GM21526 (cell line): ENCODE results near the gene TMEM19.

Experiments used
- ATAC-seq: cut with Tn5 transposase; IDR thresholded peaks from one replicate; pipeline ENCODE4 v1.9.1; 2021; ENCODE audit warnings: moderate library complexity; ENCODE audit not compliant: unreplicated experiment, low FRiP score

TMEM19 gene

DNA sequence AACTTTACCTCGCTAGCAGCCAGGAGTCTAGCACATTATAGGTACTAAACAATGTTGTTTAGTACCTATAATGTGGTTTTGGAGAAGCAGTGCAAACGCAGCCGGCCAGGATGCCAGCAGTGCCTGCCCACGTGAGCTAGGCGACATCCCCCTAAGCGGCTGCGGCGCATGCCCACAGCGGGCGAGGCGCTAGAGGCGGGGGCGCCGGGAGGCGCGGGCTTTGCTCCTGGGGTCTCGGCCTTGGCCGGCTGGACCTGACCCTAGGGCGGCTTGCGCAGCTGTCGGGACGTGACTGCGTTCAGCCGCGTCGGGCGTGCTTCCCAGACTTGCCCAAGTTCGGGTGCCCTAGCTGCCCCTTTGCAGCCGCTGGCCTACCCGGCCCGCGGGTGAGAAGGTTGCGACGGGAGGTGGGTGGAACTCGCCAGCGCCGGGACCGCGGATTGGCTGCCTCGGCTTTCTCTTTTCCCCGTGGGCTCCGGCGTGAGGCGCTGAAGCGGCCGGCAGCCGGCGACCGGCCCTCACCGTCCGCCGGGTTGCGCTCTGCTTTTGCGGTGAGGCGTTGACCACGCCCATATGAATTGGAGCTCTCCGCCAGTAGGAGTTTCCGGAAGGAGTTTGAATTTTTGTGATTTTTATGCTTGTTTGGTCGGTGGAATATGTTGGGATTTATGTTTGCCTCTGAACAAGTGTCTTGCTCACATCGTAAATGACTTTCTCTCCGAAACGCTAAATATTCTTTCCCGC is at the start of gene TMEM19:
Gene TMEM19, plus strand, starts transcription at position 169 of the 744 bp plus-strand sequence. CDS start 599 bp downstream, outside the sequence.
- peak; percentile 83 for ATAC-seq

- peak; percentile 54 for ATAC-seq
Measured at GRCh38 chr12:71636704-71637115, 49.2 kb upstream of the TMEM19 start.

DNA sequence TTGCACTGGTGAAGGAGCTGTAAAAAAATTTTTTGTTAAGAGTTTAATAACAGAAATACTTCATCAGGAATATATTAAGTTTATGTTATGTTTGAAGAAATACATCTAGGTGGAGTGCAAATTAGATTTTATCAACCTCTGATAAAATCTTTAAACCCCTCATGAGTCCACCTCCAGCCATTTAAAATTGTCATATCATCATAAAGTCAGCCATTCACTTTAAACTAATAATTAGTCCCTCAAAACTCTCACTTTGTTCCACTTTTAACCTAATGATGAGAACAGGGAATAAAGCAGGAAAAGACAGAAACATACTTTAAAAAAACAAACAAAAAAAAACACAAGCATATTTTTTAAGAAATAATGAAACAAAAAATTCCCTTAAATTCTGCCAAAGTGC is 47.4 kb upstream of the TMEM19 start:
- ATAC-seq, result no peak

GRCh38 chr12:71639341-71639760 is 46.5 kb upstream of the TMEM19 start:
- ATAC-seq, result no peak

- no peak for ATAC-seq
Measured at GRCh38 chr12:71640316-71640715, 45.6 kb upstream of the TMEM19 start.

GRCh38 chr12:71641390-71641789 is 44.5 kb upstream of the TMEM19 start:
- ATAC-seq, result no peak

GRCh38 chr12:71642264-71642663 is 43.6 kb upstream of the TMEM19 start:
- peak; percentile 63 for ATAC-seq

- no peak for ATAC-seq
Measured at GRCh38 chr12:71645268-71645667, 40.6 kb upstream of the TMEM19 start.

- no peak for ATAC-seq
Measured at GRCh38 chr12:71646512-71646911, 39.4 kb upstream of the TMEM19 start.

DNA sequence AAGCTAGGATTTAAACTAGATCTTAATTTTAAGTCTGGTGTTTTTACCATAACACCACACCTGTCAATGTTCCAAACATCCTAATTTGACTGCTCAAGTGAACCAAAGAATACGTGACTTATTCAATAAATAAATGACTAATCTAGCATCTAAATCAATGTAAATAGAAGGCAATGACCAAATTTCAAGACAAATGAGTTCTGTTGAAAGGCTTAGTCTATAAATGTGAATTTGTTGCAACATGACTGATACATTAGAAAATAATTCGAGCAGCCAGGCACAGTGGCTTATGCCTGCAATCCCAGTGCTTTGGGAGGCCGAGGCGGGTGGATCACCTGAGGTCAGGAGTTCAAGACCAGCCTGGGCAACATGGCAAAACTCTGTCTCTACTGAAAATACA is 37.3 kb upstream of the TMEM19 start:
- no peak for ATAC-seq

- ATAC-seq, result no peak
Measured at GRCh38 chr12:71649401-71649800, 36.5 kb upstream of the TMEM19 start.

DNA sequence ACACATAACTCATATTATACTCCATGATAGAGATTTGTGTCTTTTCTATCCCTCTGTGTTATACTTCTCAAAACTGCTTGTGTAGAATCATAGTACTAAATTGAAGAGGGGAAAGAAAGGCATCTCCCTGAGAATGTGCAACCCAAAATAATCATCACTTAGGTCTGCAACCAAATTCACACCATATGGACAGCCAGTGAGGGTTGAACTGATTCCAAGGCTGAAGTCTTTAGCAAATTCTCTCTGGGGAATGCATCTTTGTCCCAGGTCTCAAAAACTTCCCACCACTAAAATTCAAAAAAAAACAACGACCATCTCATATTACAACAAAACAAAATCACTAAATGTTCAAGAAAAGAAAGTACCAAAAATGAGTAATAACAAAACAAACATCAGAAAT is 33.2 kb upstream of the TMEM19 start:
- no peak for ATAC-seq

DNA sequence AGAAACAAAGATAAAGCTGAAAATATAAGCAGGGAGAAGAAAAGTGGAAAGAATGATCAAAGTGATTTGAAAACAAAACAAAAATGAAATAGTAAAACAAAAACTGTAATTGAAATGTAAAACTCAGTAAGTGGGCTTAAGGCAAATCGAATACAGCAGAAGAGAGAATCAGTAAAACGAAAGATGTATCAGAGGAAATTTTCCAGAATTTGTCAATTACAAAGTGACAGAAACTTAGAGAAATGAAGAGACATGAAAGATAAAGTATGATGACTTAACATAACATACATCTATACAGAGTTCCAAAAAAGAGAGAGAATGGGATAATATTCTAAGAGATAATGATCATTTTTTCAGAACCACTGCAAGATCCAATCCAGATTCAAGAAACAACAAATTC is 32.7 kb upstream of the TMEM19 start:
- no peak for ATAC-seq

DNA sequence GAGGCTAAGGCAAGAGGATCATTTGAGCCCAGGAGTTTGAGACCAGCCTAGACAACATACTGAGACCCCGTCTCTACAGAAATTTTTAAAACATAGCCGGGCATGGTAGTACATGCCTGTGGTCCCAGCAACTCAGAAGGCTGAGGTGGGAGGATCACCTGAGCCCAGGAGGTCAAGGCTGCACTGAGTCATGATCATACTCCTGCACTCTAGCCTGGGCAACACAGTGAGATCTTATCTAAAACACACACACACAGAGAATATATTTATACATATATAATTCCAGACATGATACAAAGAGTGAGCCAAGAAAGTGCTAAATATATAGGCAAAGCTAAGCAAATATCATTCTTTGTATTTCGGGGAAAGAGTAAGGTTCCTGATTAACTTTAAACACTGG is 31.7 kb upstream of the TMEM19 start:
- no peak for ATAC-seq

- ATAC-seq, result no peak
Measured at GRCh38 chr12:71655495-71655894, 30.4 kb upstream of the TMEM19 start.

GRCh38 chr12:71655907-71656306 is 30.0 kb upstream of the TMEM19 start:
- ATAC-seq, result no peak

DNA sequence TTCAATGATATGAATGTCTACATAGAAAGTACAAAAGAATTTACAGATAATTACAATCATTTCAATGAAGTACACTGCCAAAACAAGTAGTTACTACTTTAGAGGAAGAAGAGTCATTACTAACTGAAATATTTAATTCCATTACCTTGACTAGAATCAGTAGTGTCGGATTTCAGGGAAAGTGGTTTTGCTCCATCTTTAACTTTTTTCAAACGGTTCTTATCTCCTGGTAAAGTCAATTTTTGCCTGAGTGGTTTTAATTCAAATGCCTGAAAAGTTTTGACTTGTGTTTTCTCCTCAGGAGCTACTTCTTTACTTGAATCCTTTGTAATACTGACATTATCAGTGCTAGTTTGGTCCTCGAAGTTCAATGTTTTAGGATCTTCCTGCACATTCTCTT is 29.1 kb upstream of the TMEM19 start:
- no peak for ATAC-seq

DNA sequence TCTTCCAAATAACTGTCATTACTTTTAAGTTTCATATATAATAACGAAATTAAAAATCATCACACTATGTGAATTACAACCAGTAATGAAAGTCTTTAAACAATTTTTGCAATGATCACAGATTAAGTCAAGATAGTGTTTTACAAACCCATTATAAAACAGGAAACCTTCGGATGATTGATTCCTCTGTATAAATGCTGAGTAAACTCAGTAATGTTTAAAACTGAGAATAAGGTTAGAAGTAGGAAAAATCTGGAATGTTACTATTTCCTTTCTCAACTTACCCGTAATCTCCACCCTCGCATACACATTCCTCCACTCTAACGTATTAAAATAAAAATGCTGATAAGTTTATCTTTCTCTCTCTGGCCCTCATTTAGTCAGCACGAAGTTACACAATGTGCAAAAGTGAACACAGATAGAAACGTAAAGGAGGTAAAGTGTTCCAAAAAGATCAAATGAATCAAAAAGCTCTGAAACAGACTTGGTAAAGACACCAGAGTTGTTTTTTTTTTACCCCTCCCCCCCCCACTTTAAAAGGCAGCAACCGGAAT is 23.8 kb upstream of the TMEM19 start:
- ATAC-seq, result no peak

- ATAC-seq, result peak; percentile 27
Measured at GRCh38 chr12:71662849-71663560, 22.9 kb upstream of the TMEM19 start.

DNA sequence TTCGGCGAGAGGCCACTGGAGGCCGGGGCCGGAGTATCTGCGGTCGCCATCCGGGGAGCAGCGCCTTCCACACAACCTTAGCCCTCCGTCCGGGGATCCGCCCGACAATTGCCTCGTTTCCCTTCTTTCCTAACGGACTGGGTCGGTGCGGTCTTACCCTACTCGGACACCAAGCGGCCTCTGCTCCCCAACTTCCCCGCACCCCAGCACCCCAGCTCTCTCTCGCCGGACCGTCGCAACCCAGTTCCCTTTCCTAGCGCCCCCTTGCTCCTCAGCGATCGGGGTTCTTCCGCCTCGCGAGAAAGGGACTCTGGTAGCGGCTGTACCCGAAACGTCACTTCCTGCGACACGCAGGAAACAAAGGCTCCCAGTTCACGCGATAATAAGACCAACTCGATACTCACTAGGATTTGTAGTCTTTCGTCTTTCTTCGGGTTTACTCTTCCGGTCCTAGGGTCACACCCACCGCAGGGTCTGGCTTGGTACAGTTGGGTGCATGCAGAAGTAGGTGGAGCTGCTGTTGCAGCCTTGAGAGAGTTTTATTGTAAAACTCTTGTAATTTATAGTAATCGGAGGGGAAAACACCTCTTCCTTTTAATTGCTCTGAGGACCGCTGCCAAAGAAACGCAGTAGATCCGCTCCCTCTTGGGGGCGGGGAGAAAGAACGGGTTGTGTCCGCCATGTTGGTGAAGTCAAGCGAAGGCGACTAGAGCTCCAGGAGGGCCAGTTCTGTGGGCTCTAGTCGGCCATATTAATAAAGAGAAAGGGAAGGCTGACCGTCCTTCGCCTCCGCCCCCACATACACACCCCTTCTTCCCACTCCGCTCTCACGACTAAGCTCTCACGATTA is 22.1 kb upstream of the TMEM19 start, which contains the start of the genes THAP2 and ZFC3H1:
Gene THAP2, plus strand, starts transcription at position 741 of the 850 bp plus-strand sequence. CDS start 209 bp downstream, outside the sequence.
Gene ZFC3H1, minus strand, starts transcription at position 288 of the 850 bp plus-strand sequence. Its CDS starts 238 bp downstream, at position 50.
- ATAC-seq, result peak; percentile 86
